Heart left ventricle (tissue), 13 donors: Measurements from ENCODE around the gene PLEKHG4B.

ENCODE experiments used
- POLR2A ChIP-seq, 2 donors: fragments of 450-650 bp; IDR thresholded peaks; one replicate each; pipeline ENCODE4 v1.6.1; 2017; ENCODE audit warnings: antibody characterized with exemption in 2 of 2, mild to moderate bottlenecking in 2 of 2, moderate library complexity in 2 of 2
- TF ChIP-seq, protein P1 (sequence below), 12 donors: fragments of 200-600 bp; sonication (generic) in 4 of 12; IDR thresholded peaks; one replicate each; pipeline versions ENCODE4 v1.5.0 to v1.8.0; 2018 to 2022; ENCODE audit warnings: antibody characterized with exemption in 12 of 12, mild to moderate bottlenecking in 5 of 12
- donor health status: ischemic (EF 13 %, LVEDD 7.1; RV severe dilation, severe dysfunction).
- donor health status: DM: no; HTN: yes; CAD: no.
- donor health status: DM: no; HTN: no; CAD: no.
- donor health status: ischemic (EF 25% LVEDD 6.9; RV normal size, moderate dysfunction).
- donor health status: ischemic (EF 25% LVEDD 5.7; RV mildly dilated, moderate dysfunction).
- donor health status: ischemic (EF 35%, LVEDD 5.7; RV mildly dilated, moderate dysfunction).
- donor health status: nonischemic (EF 11% LVEDD 7.7; RV severe dilation, severe dysfunction).
- donor health status: DM: yes; HTN: yes; CAD: no.
- donor health status: PGD.
- donor health status: ischemic (EF 29% LVEDD 5.4; RV normal size, mild dysfunction).
- donor health status: nonischemic (EF 23%, LVEDD 6.1; RV moderate dilation, normal function).

DNA sequence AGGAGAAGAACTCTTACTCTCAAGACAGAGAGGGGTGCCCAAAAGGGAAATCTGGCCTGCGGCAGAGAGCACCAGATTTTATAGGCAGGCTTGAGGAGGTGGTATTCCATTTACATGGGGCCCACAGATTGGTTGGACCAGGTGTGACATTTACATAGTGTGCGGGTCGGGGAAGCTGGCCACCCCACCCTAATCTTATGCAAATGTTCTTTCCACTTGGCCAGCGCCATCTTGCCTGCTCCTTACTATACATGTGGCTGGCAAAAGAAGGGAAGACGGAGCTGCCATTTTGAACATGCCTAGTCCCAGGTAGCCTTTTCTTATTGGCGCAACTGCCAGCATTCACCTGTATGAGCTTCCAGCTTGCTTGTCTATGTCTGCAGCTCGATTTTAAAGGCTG, 34.8 kb downstream of the PLEKHG4B start:
- TF ChIP-seq, protein P1, sequence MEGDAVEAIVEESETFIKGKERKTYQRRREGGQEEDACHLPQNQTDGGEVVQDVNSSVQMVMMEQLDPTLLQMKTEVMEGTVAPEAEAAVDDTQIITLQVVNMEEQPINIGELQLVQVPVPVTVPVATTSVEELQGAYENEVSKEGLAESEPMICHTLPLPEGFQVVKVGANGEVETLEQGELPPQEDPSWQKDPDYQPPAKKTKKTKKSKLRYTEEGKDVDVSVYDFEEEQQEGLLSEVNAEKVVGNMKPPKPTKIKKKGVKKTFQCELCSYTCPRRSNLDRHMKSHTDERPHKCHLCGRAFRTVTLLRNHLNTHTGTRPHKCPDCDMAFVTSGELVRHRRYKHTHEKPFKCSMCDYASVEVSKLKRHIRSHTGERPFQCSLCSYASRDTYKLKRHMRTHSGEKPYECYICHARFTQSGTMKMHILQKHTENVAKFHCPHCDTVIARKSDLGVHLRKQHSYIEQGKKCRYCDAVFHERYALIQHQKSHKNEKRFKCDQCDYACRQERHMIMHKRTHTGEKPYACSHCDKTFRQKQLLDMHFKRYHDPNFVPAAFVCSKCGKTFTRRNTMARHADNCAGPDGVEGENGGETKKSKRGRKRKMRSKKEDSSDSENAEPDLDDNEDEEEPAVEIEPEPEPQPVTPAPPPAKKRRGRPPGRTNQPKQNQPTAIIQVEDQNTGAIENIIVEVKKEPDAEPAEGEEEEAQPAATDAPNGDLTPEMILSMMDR (IDR thresholded peaks at IDR 0.05) = no peak
- no peak for TF ChIP-seq POLR2A (IDR thresholded peaks at IDR 0.05)
